C4-2B (cell line): ENCODE measurements around the gene MDM4.

Source experiments
- H3K27ac ChIP-seq: fragments of 450-650 bp; 2 replicates; pipeline ENCODE4 v1.5.1; 2017
- ZFX ChIP-seq: fragments of 450-650 bp; IDR thresholded peaks from 2 replicates; pipeline ENCODE4 v1.6.1; 2017
- TF ChIP-seq, protein P1 (sequence below): fragments of 450-650 bp; conservative IDR thresholded peaks from 2 replicates; pipeline ENCODE4 v1.5.1; 2017; ENCODE audit warnings: mild to moderate bottlenecking

The MDM4 gene

GRCh38 chr1:204516180-204516879, at the start of gene MDM4:
Gene MDM4, plus strand, starts transcription at chr1:204516406. Its CDS starts 9,113 bp downstream, at chr1:204525519.
- peak within 1 kb of the TSS; percentile 84 for H3K27ac ChIP-seq
- TF ChIP-seq, protein P1, sequence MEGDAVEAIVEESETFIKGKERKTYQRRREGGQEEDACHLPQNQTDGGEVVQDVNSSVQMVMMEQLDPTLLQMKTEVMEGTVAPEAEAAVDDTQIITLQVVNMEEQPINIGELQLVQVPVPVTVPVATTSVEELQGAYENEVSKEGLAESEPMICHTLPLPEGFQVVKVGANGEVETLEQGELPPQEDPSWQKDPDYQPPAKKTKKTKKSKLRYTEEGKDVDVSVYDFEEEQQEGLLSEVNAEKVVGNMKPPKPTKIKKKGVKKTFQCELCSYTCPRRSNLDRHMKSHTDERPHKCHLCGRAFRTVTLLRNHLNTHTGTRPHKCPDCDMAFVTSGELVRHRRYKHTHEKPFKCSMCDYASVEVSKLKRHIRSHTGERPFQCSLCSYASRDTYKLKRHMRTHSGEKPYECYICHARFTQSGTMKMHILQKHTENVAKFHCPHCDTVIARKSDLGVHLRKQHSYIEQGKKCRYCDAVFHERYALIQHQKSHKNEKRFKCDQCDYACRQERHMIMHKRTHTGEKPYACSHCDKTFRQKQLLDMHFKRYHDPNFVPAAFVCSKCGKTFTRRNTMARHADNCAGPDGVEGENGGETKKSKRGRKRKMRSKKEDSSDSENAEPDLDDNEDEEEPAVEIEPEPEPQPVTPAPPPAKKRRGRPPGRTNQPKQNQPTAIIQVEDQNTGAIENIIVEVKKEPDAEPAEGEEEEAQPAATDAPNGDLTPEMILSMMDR: no peak
- TF ChIP-seq ZFX: peak; percentile 95

DNA sequence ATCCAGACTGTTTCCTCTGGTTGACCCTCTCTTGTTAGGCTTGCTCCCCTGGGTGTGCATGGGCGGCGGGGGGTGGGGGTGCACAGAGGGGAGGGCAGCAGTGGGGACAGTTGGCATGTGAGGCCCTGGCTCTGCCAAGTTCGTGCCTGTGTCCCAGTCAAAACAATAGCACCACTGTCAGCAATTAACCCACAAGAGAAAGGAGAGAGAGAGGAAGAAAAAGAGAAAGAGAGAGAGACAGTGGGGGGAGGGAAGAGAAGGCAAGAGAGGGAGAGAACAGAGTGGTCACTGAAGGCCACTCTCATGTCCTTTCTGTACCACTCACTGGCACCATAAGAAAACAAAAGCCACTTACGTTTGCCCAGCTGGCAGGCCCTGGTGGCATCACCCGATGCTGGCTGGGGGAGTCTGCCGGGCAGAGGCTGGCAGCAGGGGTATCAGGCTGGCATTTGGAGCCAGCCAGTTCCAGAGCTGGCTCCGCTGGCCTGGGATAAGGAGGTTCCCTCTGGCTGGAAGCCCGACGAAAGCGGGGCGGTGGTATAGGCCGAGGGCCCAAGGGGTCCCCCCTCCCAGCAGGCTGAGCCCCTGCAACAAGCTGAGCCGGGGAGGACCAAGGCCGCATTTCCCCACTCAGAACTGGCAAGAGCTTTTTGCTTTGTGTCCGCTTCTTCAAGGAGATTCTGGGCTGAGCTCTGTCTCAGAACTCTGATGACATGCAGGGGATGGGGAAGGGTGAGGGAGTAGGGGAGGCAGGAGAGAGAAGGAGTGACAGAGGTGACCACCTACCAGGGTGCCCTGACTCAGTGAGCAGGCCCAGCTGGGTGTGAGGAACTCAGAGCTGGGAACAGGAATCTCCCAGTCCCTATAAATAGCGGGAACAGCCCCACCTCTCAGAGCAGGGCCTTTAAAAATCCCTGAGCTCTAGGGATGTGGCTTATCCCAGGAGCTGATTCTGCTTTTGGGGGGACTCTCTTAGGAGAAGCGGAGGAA, 49.5 kb upstream of the MDM4 start:
- no peak overlapping the region for H3K27ac ChIP-seq
- TF ChIP-seq, protein P1: no peak
- no peak for TF ChIP-seq ZFX

DNA sequence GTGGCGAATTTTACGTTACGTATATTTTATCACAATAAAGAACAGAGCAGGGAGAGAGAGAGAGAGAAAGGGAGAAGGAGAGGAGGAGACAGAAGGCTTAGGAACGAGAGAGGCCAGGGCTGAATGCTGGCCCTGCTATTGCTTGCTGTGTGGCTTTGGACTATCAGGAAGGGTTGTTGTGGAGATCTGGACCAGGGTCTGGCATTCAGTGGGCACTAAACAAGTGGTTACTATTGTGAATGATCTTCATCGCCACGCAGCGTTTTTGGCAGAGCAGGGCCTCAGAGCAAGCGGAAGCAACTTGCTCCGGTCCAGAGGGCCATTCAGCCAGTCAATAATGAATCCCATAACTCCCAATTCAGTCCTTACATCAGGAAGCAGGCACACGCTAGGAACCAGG, 48.0 kb upstream of the MDM4 start:
- no peak overlapping the region for H3K27ac ChIP-seq
- TF ChIP-seq, protein P1: no peak
- no peak for TF ChIP-seq ZFX

- no peak overlapping the region for H3K27ac ChIP-seq
- TF ChIP-seq ZFX: no peak
- TF ChIP-seq, protein P1: no peak
These were observed 47.4 kb upstream of the MDM4 start for GRCh38 chr1:204468766-204469302.

- no peak overlapping the region for H3K27ac ChIP-seq
- no peak for TF ChIP-seq ZFX
- TF ChIP-seq, protein P1: no peak
These were observed 46.9 kb upstream of the MDM4 start for GRCh38 chr1:204469304-204469703.

DNA sequence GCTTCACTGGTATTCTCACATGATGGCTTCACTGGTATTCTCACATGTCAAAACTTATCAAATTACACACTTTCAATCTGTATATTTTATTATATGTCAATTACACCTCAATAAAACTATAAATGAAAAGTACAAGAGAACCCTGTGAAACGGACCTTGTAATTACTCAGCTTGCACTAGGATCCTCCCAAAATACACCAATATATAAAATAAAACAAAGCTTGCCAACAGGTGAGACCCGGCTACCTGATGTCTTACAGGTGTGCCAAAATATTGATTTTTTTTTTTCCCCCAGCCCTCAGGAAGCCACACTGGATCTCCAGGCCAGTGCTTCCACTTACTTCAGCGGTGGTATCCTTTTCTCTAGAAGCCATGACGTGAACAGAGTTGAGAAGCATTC, 44.5 kb upstream of the MDM4 start:
- no peak overlapping the region for H3K27ac ChIP-seq
- TF ChIP-seq, protein P1: no peak
- TF ChIP-seq ZFX: no peak
